ENCODE data around the gene PROSER3.
A peak's percentile ranks its signal among the peaks of the same experiment; 100 is the strongest.

Gene PROSER3

GRCh38 chr19:35776102-35776788 is 18.3 kb downstream of the PROSER3 start:
- TF ChIP-seq CREB5 (CRISPR knock-in tag; IDR thresholded peaks at IDR 0.05; ENCODE audit: low read depth): no peak
- peak; percentile 97 for TF ChIP-seq ZNF70 (CRISPR knock-in tag; IDR thresholded peaks at IDR 0.05)
- ATAC-seq: no peak

DNA sequence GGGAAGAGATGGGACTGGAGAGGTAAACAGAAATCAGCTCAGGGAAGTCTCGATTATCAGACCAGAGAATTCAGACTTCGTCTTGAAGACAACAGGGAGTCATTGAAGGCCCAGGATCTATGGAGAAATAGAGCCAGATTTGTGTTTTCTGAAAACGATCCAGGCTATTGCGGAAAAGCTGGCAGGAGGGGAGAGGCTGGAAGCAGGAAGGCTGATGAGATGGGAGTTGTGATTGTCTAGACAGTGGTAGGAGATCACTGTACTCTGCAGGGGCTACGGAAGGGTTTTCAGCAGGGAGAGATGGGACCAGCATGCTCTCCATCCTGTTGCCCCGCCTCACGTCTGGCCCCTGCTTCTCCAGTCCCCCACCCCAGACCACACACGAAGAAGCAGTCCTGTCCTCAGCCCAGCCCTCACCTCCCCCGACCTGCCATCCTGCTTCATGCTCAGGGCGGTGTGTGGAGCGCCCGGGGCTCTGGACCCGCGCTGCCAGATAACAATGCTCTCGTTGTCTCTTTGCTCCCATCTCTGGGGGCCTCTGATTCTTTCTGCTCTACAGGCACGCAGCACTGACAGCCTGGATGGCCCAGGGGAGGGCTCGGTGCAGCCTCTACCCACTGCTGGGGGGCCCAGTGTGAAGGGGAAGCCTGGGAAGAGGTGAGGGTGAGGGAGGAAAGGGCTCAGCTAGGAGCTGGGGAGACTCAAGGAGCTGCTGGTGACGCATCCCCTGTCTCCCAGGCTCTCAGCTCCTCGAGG is 19.3 kb downstream of the PROSER3 start:
- no peak for ATAC-seq
- TF ChIP-seq OSR1 (CRISPR knock-in tag; IDR thresholded peaks at IDR 0.05): no peak
- TF ChIP-seq CSDC2 (CRISPR knock-in tag; IDR thresholded peaks at IDR 0.05): no peak
- TF ChIP-seq BACH2 (CRISPR knock-in tag; IDR thresholded peaks at IDR 0.05; ENCODE audit: borderline replicate concordance): no peak
- TF ChIP-seq CSRNP3 (CRISPR knock-in tag; IDR thresholded peaks at IDR 0.05): no peak
- TF ChIP-seq TSHZ2 (CRISPR knock-in tag; IDR thresholded peaks at IDR 0.05): no peak
- TF ChIP-seq ZFP3 (CRISPR knock-in tag; IDR thresholded peaks at IDR 0.05): no peak
- TF ChIP-seq ZNF565 (CRISPR knock-in tag; conservative IDR thresholded peaks at IDR 0.05; ENCODE audit: low read depth): no peak
- TF ChIP-seq PPARA (CRISPR knock-in tag; IDR thresholded peaks at IDR 0.05; ENCODE audit: borderline replicate concordance): no peak
- no peak for TF ChIP-seq CREB5 (CRISPR knock-in tag; IDR thresholded peaks at IDR 0.05; ENCODE audit: low read depth)
- no peak for TF ChIP-seq POU6F1 (CRISPR knock-in tag; IDR thresholded peaks at IDR 0.05; ENCODE audit: borderline replicate concordance, low read depth)
- no peak for TF ChIP-seq GLIS3 (CRISPR knock-in tag; IDR thresholded peaks at IDR 0.05)
- TF ChIP-seq, protein P1, sequence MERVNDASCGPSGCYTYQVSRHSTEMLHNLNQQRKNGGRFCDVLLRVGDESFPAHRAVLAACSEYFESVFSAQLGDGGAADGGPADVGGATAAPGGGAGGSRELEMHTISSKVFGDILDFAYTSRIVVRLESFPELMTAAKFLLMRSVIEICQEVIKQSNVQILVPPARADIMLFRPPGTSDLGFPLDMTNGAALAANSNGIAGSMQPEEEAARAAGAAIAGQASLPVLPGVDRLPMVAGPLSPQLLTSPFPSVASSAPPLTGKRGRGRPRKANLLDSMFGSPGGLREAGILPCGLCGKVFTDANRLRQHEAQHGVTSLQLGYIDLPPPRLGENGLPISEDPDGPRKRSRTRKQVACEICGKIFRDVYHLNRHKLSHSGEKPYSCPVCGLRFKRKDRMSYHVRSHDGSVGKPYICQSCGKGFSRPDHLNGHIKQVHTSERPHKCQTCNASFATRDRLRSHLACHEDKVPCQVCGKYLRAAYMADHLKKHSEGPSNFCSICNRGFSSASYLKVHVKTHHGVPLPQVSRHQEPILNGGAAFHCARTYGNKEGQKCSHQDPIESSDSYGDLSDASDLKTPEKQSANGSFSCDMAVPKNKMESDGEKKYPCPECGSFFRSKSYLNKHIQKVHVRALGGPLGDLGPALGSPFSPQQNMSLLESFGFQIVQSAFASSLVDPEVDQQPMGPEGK (CRISPR knock-in tag; IDR thresholded peaks at IDR 0.05; ENCODE audit: borderline replicate concordance): no peak

- TF ChIP-seq GLIS3 (CRISPR knock-in tag; IDR thresholded peaks at IDR 0.05): no peak
- no peak for TF ChIP-seq ZNF8 (CRISPR knock-in tag; IDR thresholded peaks at IDR 0.05)
- TF ChIP-seq BACH2 (CRISPR knock-in tag; IDR thresholded peaks at IDR 0.05; ENCODE audit: borderline replicate concordance): no peak
- TF ChIP-seq ESRRG (CRISPR knock-in tag; IDR thresholded peaks at IDR 0.05): no peak
- no peak for TF ChIP-seq TOX (CRISPR knock-in tag; IDR thresholded peaks at IDR 0.05; ENCODE audit: borderline replicate concordance)
Measured at GRCh38 chr19:35777961-35778360, 20.0 kb downstream of the PROSER3 start.

More at GRCh38 chr19:35777961-35778360, 20.0 kb downstream of the PROSER3 start:
- no peak for ATAC-seq

Measured in SK-N-SH treated with all-trans-retinoic acid at 6 μM for 48 hours (cell line).